A673 (cell line): ENCODE data around the gene SENP2. TPM values are rescaled to one million over a fixed set of nuclear protein-coding genes. Genes with fewer than 3 reads are reported as not detected.
A peak's percentile ranks its signal among the peaks of the same experiment; 100 is the strongest.

Experiments used
- Bru-seq: library from RNA; stranded (reverse); fragments of 400-500 nt; gene quantifications from one replicate; lab custom pipeline; 2021; lab: Mats Ljungman, UMichigan
- BruChase-seq, 2 experiments: library from RNA; stranded (reverse); fragments of 400-500 nt; gene quantifications; one replicate each; lab custom pipeline; 2021; lab: Mats Ljungman, UMichigan
- BruUV-seq: library from RNA; stranded (reverse); fragments of 400-500 nt; replicated peaks from 2 replicates; lab custom pipeline; 2021; lab: Mats Ljungman, UMichigan
- CTCF ChIA-PET: fragments of 300-600 bp; sonication (Branson Sonifier 250); formaldehyde crosslinking; loops from one replicate; lab custom pipeline; 2022; ENCODE audit warnings: antibody characterized with exemption; lab: Charles Lee
- POLR2A ChIA-PET: fragments of 300-600 bp; sonication (Branson Sonifier 250); formaldehyde crosslinking; loops from one replicate; lab custom pipeline; 2022; ENCODE audit warnings: antibody characterized with exemption; ENCODE audit not compliant: low non-redundant PET; lab: Charles Lee
- DNase-seq: peaks from one replicate; pipeline ENCODE4 v3.0.0-alpha.2; 2015; ENCODE audit warnings: low spot score
- H3K27ac ChIP-seq: fragments of 200-600 bp; sonication (generic); 2 replicates; pipeline ENCODE4 v1.5.1; 2016; ENCODE audit warnings: mixed run types, low read depth, mild to moderate bottlenecking, mixed read lengths, antibody characterized with exemption, low read length; ENCODE audit not compliant: poor library complexity, severe bottlenecking
- H3K27me3 ChIP-seq: fragments of 200-600 bp; sonication (generic); replicated peaks from 2 replicates; pipeline ENCODE4 v1.6.1; 2017; ENCODE audit warnings: mixed run types, low read depth, mild to moderate bottlenecking, mixed read lengths, antibody characterized with exemption, low read length; ENCODE audit not compliant: insufficient read depth, poor library complexity
- H3K36me3 ChIP-seq: fragments of 200-600 bp; sonication (generic); 2 replicates; pipeline ENCODE4 v1.6.1; 2016; ENCODE audit warnings: mixed run types, mild to moderate bottlenecking, mixed read lengths, antibody characterized with exemption, low read length; ENCODE audit not compliant: insufficient read depth, poor library complexity, severe bottlenecking
- H3K4me1 ChIP-seq: fragments of 200-600 bp; sonication (generic); 2 replicates; pipeline ENCODE4 v1.6.1; 2017; ENCODE audit warnings: mixed run types, mild to moderate bottlenecking, mixed read lengths, antibody characterized with exemption, low read length; ENCODE audit not compliant: insufficient read depth, poor library complexity, severe bottlenecking
- H3K4me3 ChIP-seq: fragments of 200-600 bp; sonication (generic); 2 replicates; pipeline ENCODE4 v1.5.1; 2016; ENCODE audit warnings: low read depth, mixed run types, mild to moderate bottlenecking, mixed read lengths, low read length; ENCODE audit not compliant: poor library complexity, severe bottlenecking
- H3K9me3 ChIP-seq: fragments of 200-600 bp; sonication (generic); 2 replicates; pipeline ENCODE4 v1.6.1; 2016; ENCODE audit warnings: mixed run types, low read depth, mild to moderate bottlenecking, mixed read lengths, antibody characterized with exemption, low read length; ENCODE audit not compliant: poor library complexity, severe bottlenecking
- CTCF ChIP-seq: fragments of 300-800, 200-600 bp; sonication (generic); conservative IDR thresholded peaks from 2 replicates; pipeline ENCODE4 v1.5.1; 2017; ENCODE audit warnings: low read depth, mild to moderate bottlenecking, antibody characterized with exemption, low read length, moderate library complexity, mixed read lengths
- EZH2 ChIP-seq: fragments of 200-600 bp; sonication (generic); IDR thresholded peaks from 2 replicates; pipeline ENCODE4 v1.6.1; 2017; ENCODE audit warnings: borderline replicate concordance, low read depth, mild to moderate bottlenecking, mixed read lengths, antibody characterized with exemption, low read length; ENCODE audit not compliant: poor library complexity, severe bottlenecking
- intact Hi-C: fragments of 100-400 bp; cut with micrococcal nuclease; formaldehyde crosslinking; loops from one replicate; pipeline ENCODE4 v1.10.0; 2022; ENCODE audit not compliant: unreplicated experiment
- long read RNA-seq: library from polyadenylated mRNA; stranded (forward); transcript quantifications from one replicate; pipeline ENCODE4 v2.0.0, GENCODE V29; 2022
- total RNA-seq: library from RNA; stranded (reverse); gene quantifications from 2 replicates; pipeline ENCODE4 v1.2.3, GENCODE V29; 2021

SENP2 gene
- total RNA-seq (43.4 and 48.3 TPM in 2 replicates), Bru-seq, nascent RNA (percentile 71 among the genes with signal in this experiment), BruChase-seq, experiment 1, labeled RNA remaining after a 2-hour chase (percentile 78 among the genes with signal in this experiment), BruChase-seq, experiment 2, labeled RNA remaining after a 6-hour chase (percentile 87 among the genes with signal in this experiment)
- long read RNA-seq, full-length matches to known transcripts: 33 of 47 reads
- long read RNA-seq, partial matches to known transcripts: 3 of 47 reads
- long read RNA-seq, other reads (novel, unspliced or antisense): 11 of 47 reads

- Histone ChIP-seq H3K27ac (peak within 1 kb of the TSS; percentile 91), H3K27me3 (no peaks in the 10 kb centered on the region), H3K4me3 (peak within 1 kb of the TSS; percentile 94), H3K4me1 (peaks cover 13% of the 10 kb centered on the region), H3K36me3 (no peaks in the 10 kb centered on the region), H3K9me3 (no peaks in the 10 kb centered on the region)
- no TSS peak for BruUV-seq
- POLR2A ChIA-PET: interaction anchor here (0.6 kb wide), 3 partner anchors 32 to 151 kb away, joined by 3 to 5 read pairs (median 3); no protein-coding TSS in a partner anchor
- intact Hi-C loops: no loop called here
- peak; percentile 99 for DNase-seq
- no peak for TF ChIP-seq EZH2
- TF ChIP-seq CTCF: no peak
- CTCF ChIA-PET: interaction anchor here (0.5 to 1.0 kb wide), 5 partner anchors 11 to 955 kb away, joined by 3 to 8 read pairs (median 4); no protein-coding TSS in a partner anchor
Observed at GRCh38 chr3:185585859-185586685, at the start of gene SENP2. Gene SENP2, plus strand, starts transcription at chr3:185586295. Its CDS starts 119 bp downstream, at chr3:185586414.

GRCh38 chr3:185537369-185537970, 48.6 kb upstream of the SENP2 start:
- no TSS peak for BruUV-seq

More at GRCh38 chr3:185537369-185537970, 48.6 kb upstream of the SENP2 start:
- H3K36me3 ChIP-seq: no peaks in the 10 kb centered on the region
- H3K4me1 ChIP-seq: peaks cover 14% of the 10 kb centered on the region
- CTCF ChIA-PET: no interaction called here
- no peaks in the 10 kb centered on the region for H3K27me3 ChIP-seq
- peak; percentile 99 for DNase-seq
- peak overlapping the region; percentile 17 for H3K4me3 ChIP-seq
- intact Hi-C loops: no loop called here
- H3K27ac ChIP-seq: peak overlapping the region; percentile 89
- POLR2A ChIA-PET: no interaction called here
- no peaks in the 10 kb centered on the region for H3K9me3 ChIP-seq
- TF ChIP-seq EZH2: no peak
- TF ChIP-seq CTCF: no peak
